Endothelial cell of umbilical vein (primary cell): ENCODE measurements around the gene MISP3. TPM values are rescaled to one million over a fixed set of nuclear protein-coding genes. Genes with fewer than 3 reads are reported as not detected.

ENCODE experiments used
- BruUV-seq: library from RNA; stranded (reverse); fragments of 400-500 nt; replicated peaks from 2 replicates; lab custom pipeline; 2021; lab: Mats Ljungman, UMichigan
- CTCF ChIA-PET: fragments of 300-600, 350-600 bp; sonication (Branson Sonifier 250); formaldehyde crosslinking; loops from one replicate; lab custom pipeline; 2021; ENCODE audit warnings: antibody characterized with exemption, inconsistent platforms; lab: Charles Lee
- POLR2A ChIA-PET: fragments of 300-600, 350-600 bp; sonication (Branson Sonifier 250); formaldehyde crosslinking; loops from one replicate; lab custom pipeline; 2021; ENCODE audit warnings: antibody characterized with exemption, inconsistent platforms; lab: Charles Lee
- DNase-seq: peaks from one replicate; pipeline ENCODE4 v3.0.0-alpha.2; 2011; ENCODE audit warnings: low read depth, low spot score
- FAIRE-seq: peaks from 2 replicates; lab custom pipeline; 2011; peaks lifted over from hg19 to GRCh38; lab: Jason Lieb, UNC
- H2AFZ ChIP-seq: 2 replicates; pipeline ENCODE4 v1.6.0; 2012; ENCODE audit warnings: low read depth, low read length, control low read depth, inconsistent platforms
- H3K27ac ChIP-seq: 2 replicates; pipeline ENCODE4 v1.5.1; 2011; ENCODE audit warnings: low read depth, mild to moderate bottlenecking, control low read depth, low read length, moderate library complexity; ENCODE audit not compliant: insufficient read depth
- H3K27me3 ChIP-seq, 2 experiments: 2 replicates each; pipeline versions ENCODE4 v1.6.0 to v1.6.1; 2011; ENCODE audit warnings: low read length in 2 of 2, mixed read lengths in 1 of 2; ENCODE audit not compliant: control insufficient read depth in 2 of 2, insufficient read depth in 2 of 2
- H3K36me3 ChIP-seq, 2 experiments: 2 replicates in 1 of 2; 3 replicates in 1 of 2; pipeline ENCODE4 v1.5.1; 2011; ENCODE audit warnings: low read length in 2 of 2, mild to moderate bottlenecking in 1 of 2, moderate library complexity in 1 of 2; ENCODE audit not compliant: control insufficient read depth in 2 of 2, insufficient read depth in 2 of 2; ENCODE audit errors: extremely low read depth in 1 of 2
- H3K4me1 ChIP-seq: 3 replicates; pipeline ENCODE4 v1.5.1; 2011; ENCODE audit warnings: mild to moderate bottlenecking, low read length; ENCODE audit not compliant: control insufficient read depth, insufficient read depth; ENCODE audit errors: extremely low read depth
- H3K4me2 ChIP-seq: 2 replicates; pipeline ENCODE4 v1.6.1; 2011; ENCODE audit warnings: low read length, control low read depth, mixed read lengths; ENCODE audit not compliant: insufficient read depth
- H3K4me3 ChIP-seq, 3 experiments: fragments of 200-600 bp in 1 of 3; sonication (generic), shearing (Covaris generic) in 1 of 3; replicated peaks in 1 of 3; 2 replicates each; pipeline ENCODE4 v1.5.1; 2011 to 2016; ENCODE audit warnings: control low read depth in 3 of 3, low read length in 3 of 3, mild to moderate bottlenecking in 2 of 3, inconsistent platforms in 1 of 3, low read depth in 1 of 3, moderate library complexity in 1 of 3; ENCODE audit not compliant: insufficient read depth in 1 of 3
- H3K79me2 ChIP-seq: 2 replicates; pipeline ENCODE4 v1.6.0; 2012; ENCODE audit warnings: low read length, inconsistent platforms; ENCODE audit not compliant: control insufficient read depth, insufficient read depth
- H3K9ac ChIP-seq: replicated peaks from 2 replicates; pipeline ENCODE3; 2011; ENCODE audit warnings: low read length, control low read depth; ENCODE audit not compliant: insufficient read depth; ENCODE audit errors: extremely low read depth
- H3K9me1 ChIP-seq: replicated peaks from 3 replicates; pipeline ENCODE4 v1.6.0; 2011; ENCODE audit warnings: mild to moderate bottlenecking, low read length; ENCODE audit not compliant: control insufficient read depth, insufficient read depth; ENCODE audit errors: extremely low read depth
- H3K9me3 ChIP-seq: replicated peaks from 2 replicates; pipeline ENCODE4 v1.5.1; 2012; ENCODE audit warnings: low read length, inconsistent platforms; ENCODE audit not compliant: control insufficient read depth, insufficient read depth
- H4K20me1 ChIP-seq: replicated peaks from 2 replicates; pipeline ENCODE3; 2011; ENCODE audit warnings: mild to moderate bottlenecking, low read length; ENCODE audit not compliant: control insufficient read depth, insufficient read depth; ENCODE audit errors: extremely low read depth
- CTCF ChIP-seq, 2 donors: IDR thresholded peaks; 1 replicate in 1 of 2; 2 replicates in 1 of 2; pipeline ENCODE4 v1.5.1; 2011; ENCODE audit warnings: low read length in 2 of 2, mild to moderate bottlenecking in 2 of 2, moderate library complexity in 2 of 2, control low read depth in 1 of 2, inconsistent platforms in 1 of 2, low read depth in 1 of 2; ENCODE audit not compliant: insufficient read depth in 1 of 2; ENCODE audit errors: extremely low read depth in 1 of 2
- EZH2 ChIP-seq: IDR thresholded peaks from 2 replicates; pipeline ENCODE4 v1.6.1; 2012; ENCODE audit warnings: borderline replicate concordance, low read depth, mild to moderate bottlenecking, moderate library complexity, low read length, inconsistent platforms; ENCODE audit not compliant: severe bottlenecking
- FOS ChIP-seq: IDR thresholded peaks from 2 replicates; pipeline ENCODE4 v1.6.1; 2011; ENCODE audit warnings: mild to moderate bottlenecking, low read length, moderate library complexity, borderline replicate concordance; ENCODE audit not compliant: insufficient read depth
- GATA2 ChIP-seq: IDR thresholded peaks from 2 replicates; pipeline ENCODE4 v1.7.0; 2011; ENCODE audit warnings: low read depth, mild to moderate bottlenecking, moderate library complexity, mixed read lengths, low read length; ENCODE audit not compliant: insufficient read length, insufficient read depth
- JUN ChIP-seq: IDR thresholded peaks from 2 replicates; pipeline ENCODE4 v1.6.1; 2011; ENCODE audit warnings: borderline replicate concordance, low read depth; ENCODE audit not compliant: insufficient read length, insufficient read depth
- MAX ChIP-seq: IDR thresholded peaks from 2 replicates; pipeline ENCODE4 v1.6.1; 2011; ENCODE audit not compliant: insufficient read depth, insufficient read length
- MYC ChIP-seq: IDR thresholded peaks from one replicate; pipeline ENCODE4 v1.6.1; 2011; ENCODE audit warnings: mild to moderate bottlenecking, low read depth, low read length
- POLR2A ChIP-seq: IDR thresholded peaks from 2 replicates; pipeline ENCODE4 v1.6.1; 2012; ENCODE audit warnings: low read depth, mild to moderate bottlenecking, control low read depth, low read length
- POLR2AphosphoS5 ChIP-seq: IDR thresholded peaks from 2 replicates; pipeline ENCODE4 v1.6.1; 2012; ENCODE audit warnings: low read depth, mild to moderate bottlenecking, control low read depth, low read length, moderate library complexity; ENCODE audit not compliant: insufficient read depth
- dilution Hi-C: fragments of 300-500 bp; cut with MboI; formaldehyde crosslinking; loops from one replicate; pipeline ENCODE4 v1.15.0; 2019; ENCODE audit warnings: low sequenced_read_pairs; ENCODE audit not compliant: extremely low pct_ligation_motif_present
- intact Hi-C: fragments of 100-400 bp; cut with micrococcal nuclease; formaldehyde crosslinking; loops from one replicate; pipeline ENCODE4 v1.10.0; 2022
- polyA plus RNA-seq, 4 experiments: library from polyadenylated mRNA; depleted of rRNA in 3 of 4; stranded (reverse) in 3 of 4; unstranded in 1 of 4; fragments of >200 nt; gene quantifications; 2 replicates each; pipeline versions ENCODE4 v1.2.1 to v1.2.3, GENCODE V29; 2011 to 2012; ENCODE audit warnings: missing spikeins in 1 of 4
- total RNA-seq: library from RNA; stranded (reverse); gene quantifications from 2 replicates; pipeline ENCODE4 v1.2.3, GENCODE V29; 2021

MISP3 gene
- total and polyA plus RNA-seq, 2 donors (not counting 3 experiments of a cell fraction or from before 2014, with no cell fraction given), result 0.26 to 0.31 TPM

GRCh38 chr19:14112809-14113385, 40.3 kb downstream of the MISP3 start:
- no peak overlapping the region for H3K9ac ChIP-seq
- H3K27ac ChIP-seq, result peak overlapping the region; percentile 16
- no peak overlapping the region for H2AFZ ChIP-seq
- CTCF ChIA-PET, result interaction anchor here (1.5 to 4.8 kb wide), 4 partner anchors 24 to 81 kb away, joined by 3 to 27 read pairs (median 4); partner anchors contain the start of genes ASF1B and IL27RA
- no peaks in the 10 kb centered on the region for H3K36me3 ChIP-seq
- peaks cover 30% of the 10 kb centered on the region for H3K79me2 ChIP-seq
- TF ChIP-seq EZH2, result no peak
- no peak for TF ChIP-seq POLR2A
- TF ChIP-seq MAX, result no peak
- TF ChIP-seq FOS, result no peak
- TF ChIP-seq CTCF (IDR thresholded peaks at IDR 0.05; ENCODE audit: extremely low read depth in 1 of 2, insufficient read depth in 1 of 2, low read depth in 1 of 2, low read length in 2 of 2), result no peak
- TF ChIP-seq POLR2AphosphoS5, result no peak
- TF ChIP-seq JUN, result no peak
- no peak for TF ChIP-seq MYC
- no peak for TF ChIP-seq GATA2
- H3K9me1 ChIP-seq, result no peaks in the 10 kb centered on the region
- no peaks in the 10 kb centered on the region for H3K27me3 ChIP-seq
- intact Hi-C loops (no loop called here), dilution Hi-C loops (no loop called here)
- no peaks in the 10 kb centered on the region for H3K9me3 ChIP-seq
- H3K4me3 ChIP-seq, result no peak overlapping the region
- FAIRE-seq (peak; percentile 59), DNase-seq (no peak)
- POLR2A ChIA-PET, result interaction anchor here (0.7 kb wide), 1 partner anchor 24 kb away, joined by 3 read pairs; the partner anchor contains the start of gene ASF1B
- no peaks in the 10 kb centered on the region for H4K20me1 ChIP-seq
- H3K4me2 ChIP-seq, result no peak overlapping the region
- BruUV-seq, result no TSS peak
- peaks cover 17% of the 10 kb centered on the region for H3K4me1 ChIP-seq
